ENCODE data around the gene HOXA4. TPM values are rescaled to one million over a fixed set of nuclear protein-coding genes. Genes with fewer than 3 reads are reported as not detected.

HOXA4 gene
- total RNA-seq, 4 donors from 2014 or later, result 0.56 to 2.1 (median 1.3) TPM

- Histone ChIP-seq H3K27me3 (peaks cover 88% of the 10 kb centered on the region), H3K4me1 (peaks cover 15 to 23% of the 10 kb centered on the region in 2 donors), H3K9me3 (no peaks in the 10 kb centered on the region), H3K4me3 (replicated peaks in 1 of 3) (no peak overlapping the region), H3K36me3 (no peaks in the 10 kb centered on the region), H3K27ac (no peak overlapping the region)
- intact Hi-C loops (cut with DNase I), result loop anchor here (10.0 kb wide), 1 partner anchor 1093 kb away; no protein-coding TSS in a partner anchor
- WGBS, 2 donors, result 75 to 88% methylated on average over 5 of the region's 5 CpGs
- DNase-seq, result no peak
- TF ChIP-seq POLR2A (IDR thresholded peaks at IDR 0.05) (no peak), CTCF (IDR thresholded peaks at IDR 0.05) (no peak)
Observed at GRCh38 chr7:27177795-27178320, 47.3 kb upstream of the HOXA4 start.

- DNase-seq, result no peak
- 63 to 75% methylated on average over 22 of the region's 22 CpGs for WGBS, 2 donors
- TF ChIP-seq CTCF (IDR thresholded peaks at IDR 0.05) (no peak), POLR2A (IDR thresholded peaks at IDR 0.05) (no peak)
- Histone ChIP-seq H3K9me3 (no peaks in the 10 kb centered on the region), H3K36me3 (no peaks in the 10 kb centered on the region), H3K27me3 (peaks cover 89% of the 10 kb centered on the region), H3K27ac (no peak overlapping the region), H3K4me1 (peaks cover 20 to 29% of the 10 kb centered on the region in 2 donors), H3K4me3 (replicated peaks in 1 of 3) (no peak overlapping the region)
- intact Hi-C loops (cut with DNase I), result loop anchor here (10.0 kb wide), 1 partner anchor 1092 kb away; no protein-coding TSS in a partner anchor
Observed at GRCh38 chr7:27176962-27177794, 46.6 kb upstream of the HOXA4 start.

DNA sequence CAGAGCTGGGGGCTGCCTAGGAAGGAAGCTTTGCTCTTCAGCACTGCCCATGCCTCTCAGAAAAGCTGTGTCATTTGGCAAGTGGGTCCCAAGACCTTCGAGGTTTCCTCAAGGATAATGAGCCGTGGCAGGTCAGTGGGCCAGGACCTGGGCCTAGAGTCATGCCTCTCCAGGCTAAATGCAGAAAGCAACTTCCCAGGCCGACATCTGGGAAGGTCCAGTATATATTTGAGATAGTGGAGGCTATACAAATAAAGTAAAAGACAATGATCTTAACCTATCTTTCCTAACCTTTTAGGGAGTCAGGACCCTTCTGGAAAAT, 45.9 kb upstream of the HOXA4 start:
- TF ChIP-seq POLR2A (IDR thresholded peaks at IDR 0.05) (no peak), CTCF (IDR thresholded peaks at IDR 0.05) (no peak)
- peaks cover 88% of the 10 kb centered on the region for H3K27me3 ChIP-seq
- no peaks in the 10 kb centered on the region for H3K9me3 ChIP-seq
- peaks cover 20 to 29% of the 10 kb centered on the region in 2 donors for H3K4me1 ChIP-seq
- H3K4me3 ChIP-seq (replicated peaks in 1 of 3), result no peak overlapping the region
- no peaks in the 10 kb centered on the region for H3K36me3 ChIP-seq
- WGBS, 2 donors, result 67 to 70% methylated on average over 3 of the region's 3 CpGs
- intact Hi-C loops (cut with DNase I), result loop anchor here (10.0 kb wide), 1 partner anchor 1092 kb away; no protein-coding TSS in a partner anchor
- H3K27ac ChIP-seq, result no peak overlapping the region
- DNase-seq, result no peak

DNA sequence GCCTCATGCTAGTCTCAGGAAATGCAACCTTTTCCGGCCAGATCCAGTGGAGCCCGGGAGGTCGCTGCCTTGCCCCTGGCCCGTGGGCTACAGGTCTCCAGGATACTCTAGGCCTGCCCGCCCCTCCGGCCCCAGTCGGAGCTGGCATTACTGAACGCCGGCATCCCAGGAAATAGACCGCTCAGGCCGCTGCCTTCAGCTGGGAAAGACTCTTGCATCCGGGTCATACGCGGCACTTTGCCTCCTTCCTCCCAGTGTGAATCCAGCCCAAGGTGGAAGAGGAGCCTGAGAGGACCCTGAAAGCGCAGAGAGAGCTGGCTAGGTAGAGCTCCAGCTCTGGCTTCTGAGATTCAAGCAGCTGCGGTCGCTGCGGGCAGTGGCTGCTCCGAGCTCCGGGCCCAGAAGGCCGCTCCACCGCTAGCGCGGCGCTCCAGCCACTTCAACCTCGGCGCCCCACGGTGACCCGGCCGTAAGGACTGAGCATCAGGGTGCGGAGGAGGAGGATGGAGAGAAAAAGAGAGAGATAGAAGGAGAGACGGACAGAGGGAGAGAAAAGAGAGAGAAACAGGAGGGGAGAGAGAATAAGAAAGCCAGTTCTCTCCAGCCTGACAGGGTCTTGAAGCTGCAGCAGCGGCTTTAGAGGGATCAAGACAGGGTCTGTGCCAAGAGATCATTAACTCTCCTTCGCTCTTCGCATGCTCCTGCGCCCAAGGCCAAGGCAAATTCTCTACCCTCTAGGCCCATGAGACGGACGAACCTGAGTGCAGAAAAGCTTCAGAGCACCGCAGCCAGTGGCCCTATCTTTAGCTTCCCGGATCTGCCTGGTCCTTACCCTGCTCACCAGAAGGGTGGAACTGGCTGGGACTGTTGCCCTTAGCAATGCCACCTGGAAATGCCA, 45.3 kb upstream of the HOXA4 start:
- Histone ChIP-seq H3K36me3 (no peaks in the 10 kb centered on the region), H3K27me3 (peaks cover 91% of the 10 kb centered on the region), H3K4me3 (replicated peaks in 1 of 3) (no peak overlapping the region), H3K9me3 (no peaks in the 10 kb centered on the region), H3K4me1 (peaks cover 20 to 29% of the 10 kb centered on the region in 2 donors), H3K27ac (no peak overlapping the region)
- no peak for TF ChIP-seq POLR2A (IDR thresholded peaks at IDR 0.05)
- TF ChIP-seq CTCF (IDR thresholded peaks at IDR 0.05), result no peak
- intact Hi-C loops (cut with DNase I), result loop anchor here (10.0 kb wide), 1 partner anchor 1091 kb away; no protein-coding TSS in a partner anchor
- WGBS, 2 donors, result 28 to 34% methylated on average over 26 to 40 of the region's 40 CpGs
- no peak for DNase-seq
